NOMO-1 treated with dmso at 0.1 percent for 144 hours (cell line): ENCODE data around the gene SCN5A.

Source experiments
- DNase-seq: peaks from one replicate; lab custom pipeline; 2025; ENCODE audit not compliant: unreplicated experiment; lab: John Stamatoyannopoulos, UW

SCN5A gene

DNA sequence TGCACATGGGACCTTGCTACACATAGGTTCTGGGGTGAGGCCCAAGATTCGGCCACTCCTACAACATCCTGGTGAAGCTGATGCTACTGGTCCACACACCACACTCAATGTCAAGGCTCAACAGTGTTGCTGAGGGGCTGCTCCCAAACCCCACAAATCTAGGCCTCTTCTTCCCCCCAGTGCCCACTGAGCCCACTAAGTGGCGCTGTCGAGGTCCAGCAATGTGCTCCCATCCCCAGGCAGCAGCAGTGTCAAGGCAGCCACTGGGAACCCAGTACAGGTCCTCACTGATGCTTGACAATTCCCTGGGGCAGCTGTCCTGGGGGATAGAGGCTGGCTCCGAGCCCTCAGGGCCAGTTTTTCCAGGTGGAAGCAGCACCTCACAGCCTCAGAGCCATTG lies 21.5 kb downstream of the SCN5A start:
- DNase-seq, result no peak

DNA sequence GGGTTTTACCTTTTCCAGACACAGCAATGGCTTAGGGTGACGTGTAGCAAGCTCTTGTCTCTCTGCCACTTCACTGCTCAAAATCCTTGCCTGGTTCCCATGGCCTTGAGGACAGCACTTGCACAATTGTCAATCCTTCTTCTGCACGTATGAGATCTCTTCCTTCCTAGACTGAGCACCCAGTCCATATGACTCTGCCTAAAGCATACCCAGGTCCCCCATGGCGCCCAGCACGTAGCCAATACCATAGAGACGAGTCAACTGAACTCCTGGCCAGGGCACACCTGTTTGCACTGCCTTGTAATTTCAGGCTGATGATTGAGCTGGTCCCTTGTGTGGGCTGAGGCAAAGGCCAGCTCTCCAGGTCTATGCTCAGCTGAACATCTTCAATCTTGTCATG lies 23.3 kb downstream of the SCN5A start:
- DNase-seq, result no peak

DNA sequence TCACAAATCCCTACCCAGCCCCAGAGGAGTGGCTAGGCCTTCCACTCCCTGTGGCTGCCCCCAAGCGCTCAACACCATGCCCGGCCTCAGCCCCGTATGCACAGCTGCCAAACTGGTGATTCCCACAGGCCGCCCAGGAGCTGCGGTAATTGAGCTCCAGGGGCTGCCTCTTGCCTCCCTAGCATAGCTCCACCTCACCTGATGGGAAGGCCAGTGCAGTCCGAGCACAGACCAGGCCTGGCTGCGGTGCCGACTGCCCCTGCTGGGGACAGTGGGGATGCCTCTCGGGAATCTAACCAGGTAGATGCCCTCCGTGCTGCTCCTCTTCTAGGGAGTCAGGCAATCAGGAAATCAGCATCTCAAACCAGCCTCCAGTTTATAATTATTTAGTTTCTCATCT lies 25.9 kb downstream of the SCN5A start:
- DNase-seq, result no peak

GRCh38 chr3:38622336-38622735 lies 27.2 kb downstream of the SCN5A start:
- no peak for DNase-seq

DNA sequence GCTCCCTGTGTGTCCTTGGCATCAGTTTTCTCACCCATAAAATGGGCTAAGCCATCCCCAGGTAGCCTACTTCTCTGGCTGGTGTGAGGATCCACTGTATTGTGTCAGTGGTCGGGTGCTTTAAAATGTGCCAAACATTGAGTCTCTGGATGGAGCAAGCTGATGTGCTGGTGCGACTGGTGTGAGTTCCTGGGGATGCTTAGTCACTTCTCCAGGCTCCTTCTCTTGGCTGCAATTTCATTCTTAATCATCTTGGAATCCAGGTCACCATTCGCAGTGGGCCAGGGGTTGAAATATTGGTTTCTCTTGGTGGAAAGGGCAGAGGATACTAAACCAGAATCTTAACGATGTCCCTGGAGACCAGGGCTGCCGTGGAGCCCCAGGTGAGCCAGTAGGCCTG lies 29.3 kb downstream of the SCN5A start:
- no peak for DNase-seq

DNA sequence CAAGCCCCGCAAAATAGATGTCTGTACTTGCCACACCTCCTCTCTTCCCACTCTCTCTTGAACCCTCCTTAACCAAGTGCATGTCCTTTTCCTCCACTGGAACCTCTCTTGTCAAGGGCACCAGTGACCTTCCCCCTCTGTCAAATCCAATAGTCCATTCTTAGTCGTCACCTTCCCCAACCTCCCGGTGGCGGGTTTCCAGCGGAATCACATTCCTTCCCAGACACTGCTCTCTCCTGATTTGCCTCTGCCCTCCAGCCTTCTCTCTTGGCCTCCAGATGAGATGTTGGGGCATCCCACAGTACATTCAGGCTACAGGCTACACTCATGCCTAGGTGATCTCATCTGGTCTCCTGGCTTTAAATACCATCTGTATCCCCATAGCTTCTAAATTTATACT lies 31.1 kb downstream of the SCN5A start:
- DNase-seq, result no peak

DNA sequence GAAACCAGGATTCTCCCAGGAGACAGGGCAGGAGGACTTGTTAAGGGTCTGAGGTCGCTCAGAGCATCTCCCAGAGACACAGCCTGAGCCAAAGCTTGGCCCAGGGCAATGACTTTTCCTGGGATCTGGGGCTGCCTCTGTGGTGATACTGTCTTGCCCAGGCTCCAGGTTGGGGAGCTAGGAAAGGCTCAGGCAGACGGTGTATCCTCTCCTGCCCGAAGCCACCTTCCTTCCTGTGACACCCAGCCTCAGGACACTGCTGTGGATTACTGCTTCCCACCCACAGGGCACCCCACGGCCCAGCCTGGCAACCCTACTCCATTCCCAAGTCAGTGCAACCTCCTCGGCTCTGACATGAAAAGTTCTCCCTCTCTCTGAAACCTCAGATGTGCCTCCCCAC lies 31.9 kb downstream of the SCN5A start:
- no peak for DNase-seq

DNA sequence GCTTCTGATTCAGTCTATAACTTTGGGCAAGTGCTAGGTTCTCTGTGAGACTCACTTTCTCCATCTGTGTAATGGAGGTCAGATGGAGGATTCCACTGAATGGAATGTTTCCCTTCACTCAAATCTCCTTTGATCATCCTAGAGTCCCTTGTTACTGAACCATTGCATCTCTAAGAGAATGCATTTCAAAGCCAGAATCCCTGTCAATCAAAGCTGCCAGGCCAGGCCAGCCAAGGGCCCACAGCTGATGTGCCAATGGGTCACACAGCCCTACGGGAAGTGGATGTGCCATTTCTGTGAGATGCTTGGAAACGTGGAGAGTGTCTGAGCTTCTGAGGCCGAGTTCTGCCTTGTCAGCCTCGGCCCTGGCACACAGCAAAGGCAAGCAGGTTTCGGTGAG lies 32.4 kb downstream of the SCN5A start:
- DNase-seq, result no peak

DNA sequence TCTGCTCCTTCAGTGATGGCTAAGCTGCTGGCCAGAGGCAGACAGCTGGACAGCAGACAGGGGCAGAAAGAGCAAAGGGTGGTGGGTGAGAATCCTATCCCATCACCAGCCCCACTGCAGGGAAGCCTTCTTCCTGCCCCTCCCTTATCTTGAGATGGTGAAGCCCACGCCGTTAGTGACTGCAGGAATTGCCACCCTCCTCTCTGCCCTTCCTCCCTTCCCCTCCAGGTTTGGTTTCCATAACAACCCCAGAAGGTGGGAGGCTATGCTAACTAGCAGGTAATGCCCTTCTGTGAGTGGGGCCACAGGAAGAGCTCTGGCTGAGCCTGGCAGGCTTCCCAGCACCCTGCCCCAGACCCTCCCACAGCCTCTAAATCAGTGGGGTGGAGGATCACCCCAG lies 32.8 kb downstream of the SCN5A start:
- no peak for DNase-seq

- no peak for DNase-seq
These were observed 33.4 kb downstream of the SCN5A start for GRCh38 chr3:38616111-38616510.

DNA sequence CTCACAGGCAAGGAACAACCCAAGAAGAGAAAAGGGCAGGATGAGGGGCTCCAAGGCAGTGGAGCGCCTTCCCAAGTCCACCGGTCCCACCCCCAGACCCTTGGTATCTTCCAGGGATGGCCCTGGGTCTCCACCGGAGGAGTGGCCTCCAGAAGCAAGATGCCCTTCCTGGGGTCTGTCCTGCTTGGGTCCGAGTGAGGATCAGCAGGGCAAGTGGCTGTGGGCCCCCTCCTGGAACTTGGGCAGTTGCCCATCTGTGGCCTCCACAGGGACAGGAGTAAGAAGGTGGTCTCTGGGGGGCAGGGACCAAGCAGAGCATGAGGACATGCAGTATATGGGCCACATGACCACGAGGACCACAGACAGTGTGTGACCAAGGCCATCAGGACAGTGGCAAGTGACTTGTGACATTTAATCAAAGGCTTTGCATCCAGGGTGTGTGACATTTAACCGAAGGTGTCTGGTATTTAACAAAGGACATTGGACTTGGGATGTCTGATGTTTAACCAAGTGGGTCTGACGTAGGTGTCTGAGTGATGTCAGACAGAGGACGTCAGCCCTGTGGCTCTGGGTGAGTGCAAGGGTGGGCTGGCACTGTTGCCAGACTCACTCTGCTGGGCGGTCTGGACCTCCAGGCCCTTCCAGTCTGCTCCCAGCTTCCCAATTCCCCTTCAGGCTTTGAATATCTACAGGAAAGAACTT lies 34.7 kb downstream of the SCN5A start:
- no peak for DNase-seq

DNA sequence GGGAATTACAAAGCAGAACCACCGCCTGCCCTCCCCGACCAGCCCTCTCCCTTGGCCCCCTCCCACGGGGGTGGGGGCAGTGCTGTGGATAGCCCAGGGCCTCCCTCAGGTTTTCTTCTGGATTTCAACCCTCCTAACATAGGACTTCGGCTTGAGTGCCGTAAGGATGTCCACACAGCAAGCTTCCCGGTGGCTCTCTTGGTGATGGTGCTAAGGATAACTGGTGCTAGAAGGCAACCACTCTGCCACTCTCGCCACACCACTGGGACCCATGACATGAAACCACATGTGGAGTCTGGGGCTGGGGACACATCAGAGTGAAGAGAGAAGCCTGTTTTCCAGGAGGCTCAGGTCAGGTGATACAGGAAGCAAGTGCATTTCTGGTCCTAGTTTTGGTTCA lies 35.4 kb downstream of the SCN5A start:
- DNase-seq, result no peak

- DNase-seq, result no peak
These were observed 36.1 kb downstream of the SCN5A start for GRCh38 chr3:38613426-38613825.

DNA sequence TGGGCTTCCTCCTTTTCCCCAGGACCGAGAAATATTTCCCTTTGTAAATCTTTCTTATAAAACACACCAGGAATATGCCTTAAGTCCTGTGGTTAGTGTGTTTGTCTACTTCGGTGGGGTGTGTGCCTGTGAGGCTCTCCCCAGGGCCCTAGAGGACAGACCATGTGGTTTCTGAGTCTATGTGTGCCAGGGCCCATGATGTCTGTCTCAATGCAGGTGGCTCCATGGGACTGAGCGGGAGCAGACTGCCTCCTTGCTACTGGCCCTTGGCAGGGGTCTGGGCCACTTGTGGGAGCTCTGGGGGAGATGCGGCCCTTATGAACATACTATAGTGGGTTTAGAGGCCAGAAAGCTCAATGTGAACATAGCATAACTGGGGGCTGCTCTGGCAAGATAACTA lies 37.6 kb downstream of the SCN5A start:
- DNase-seq, result no peak

- no peak for DNase-seq
These were observed 38.6 kb downstream of the SCN5A start for GRCh38 chr3:38610934-38611333.

DNA sequence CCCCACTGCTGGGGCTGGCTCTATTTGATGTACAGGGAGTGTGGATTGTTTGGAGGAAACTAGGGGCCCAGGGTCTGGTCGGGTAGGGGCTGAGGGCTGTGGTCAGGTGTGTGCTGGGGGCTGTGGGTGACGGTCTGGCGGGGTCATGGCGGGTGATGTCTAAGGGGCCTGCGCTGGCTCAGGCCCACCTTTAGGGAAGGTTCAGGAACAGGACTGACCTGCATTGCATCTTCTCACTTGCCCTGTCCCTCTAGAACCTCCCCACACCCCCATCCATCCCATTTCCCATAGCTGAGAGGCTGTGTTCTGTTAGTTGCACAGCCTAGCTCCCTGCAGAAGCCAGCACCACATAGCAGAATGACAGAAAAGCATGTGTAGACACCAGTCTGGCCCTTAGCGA lies 39.1 kb downstream of the SCN5A start:
- DNase-seq, result no peak

DNA sequence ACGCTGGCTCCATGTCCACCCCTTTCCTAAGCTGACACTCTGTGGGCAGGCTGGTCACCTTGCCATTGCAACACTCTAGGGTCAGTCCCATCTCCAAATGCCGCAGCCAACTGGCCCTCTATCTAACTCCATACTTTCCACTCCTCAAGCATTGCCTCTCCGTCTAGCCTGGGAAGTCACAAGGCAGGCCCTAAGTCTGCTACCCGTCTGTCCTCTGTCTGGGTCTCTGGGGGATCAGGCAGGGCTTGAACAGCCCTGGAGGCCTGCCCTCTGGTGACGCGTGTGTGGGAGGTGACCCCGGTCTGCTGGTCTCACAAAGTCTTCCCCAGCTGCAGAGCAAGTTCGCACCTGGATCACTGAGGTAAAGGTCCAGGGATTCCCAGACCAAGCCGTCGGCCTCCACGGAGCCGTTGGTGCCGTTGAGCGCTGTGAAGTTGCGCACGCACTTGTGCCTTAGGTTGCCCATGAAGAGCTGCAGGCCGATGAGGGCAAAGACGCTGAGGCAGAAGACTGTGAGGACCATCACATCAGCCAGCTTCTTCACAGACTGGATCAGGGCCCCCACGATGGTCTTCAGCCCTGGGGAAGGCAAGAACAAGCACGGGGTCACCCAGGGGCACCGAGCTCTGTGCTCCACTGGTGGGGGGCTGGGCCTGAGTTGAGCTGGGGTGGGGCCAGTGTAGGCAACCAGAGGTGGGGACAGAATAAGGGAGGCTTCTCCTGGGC lies 39.9 kb downstream of the SCN5A start:
- DNase-seq, result no peak

GRCh38 chr3:38608961-38609360 lies 40.5 kb downstream of the SCN5A start:
- DNase-seq, result no peak

- DNase-seq, result no peak
These were observed 41.3 kb downstream of the SCN5A start for GRCh38 chr3:38608086-38608775.

- no peak for DNase-seq
These were observed 42.9 kb downstream of the SCN5A start for GRCh38 chr3:38606561-38606960.

DNA sequence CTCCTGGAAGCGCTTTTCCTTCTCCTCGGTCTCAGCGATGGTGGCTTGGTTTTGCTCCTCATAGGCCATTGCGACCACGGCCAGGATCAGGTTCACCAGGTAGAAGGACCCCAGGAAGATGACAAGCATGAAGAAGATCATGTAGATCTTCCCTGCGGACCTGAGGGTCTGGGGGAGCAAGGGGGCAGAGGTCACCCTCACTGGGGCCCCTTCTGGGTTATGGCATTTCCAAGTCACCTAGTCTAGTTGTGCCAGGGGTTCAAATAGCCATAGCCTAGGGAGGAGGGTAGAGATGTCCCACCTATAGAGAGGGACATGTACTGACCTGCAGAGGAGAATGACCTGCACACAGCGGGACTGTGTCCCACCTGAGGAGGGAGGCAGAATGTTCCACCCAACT lies 43.5 kb downstream of the SCN5A start:
- no peak for DNase-seq

DNA sequence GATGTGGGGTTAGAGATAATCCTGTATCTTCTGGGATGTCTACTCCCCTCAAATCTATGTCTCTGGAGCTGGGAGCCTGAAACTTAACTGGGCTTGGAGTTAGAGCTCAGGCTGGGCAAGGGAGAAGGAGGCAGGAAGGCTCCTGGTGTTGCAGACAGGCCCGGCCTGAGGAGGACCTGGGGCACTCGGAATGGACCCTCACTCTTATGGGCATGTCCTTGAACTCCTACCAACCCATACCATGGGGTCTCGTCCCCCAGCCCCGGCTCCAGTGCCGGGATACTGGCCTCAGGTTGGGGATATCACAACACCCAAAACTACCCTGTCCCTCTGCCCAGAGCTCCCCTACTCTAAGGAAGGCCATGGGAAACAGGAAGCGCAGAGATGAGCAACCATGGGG lies 45.2 kb downstream of the SCN5A start:
- DNase-seq, result no peak
